SJSA1 (cell line): ENCODE data around the gene FANCG. TPM values are rescaled to one million over a fixed set of nuclear protein-coding genes. Genes with fewer than 3 reads are reported as not detected.

Experiments used
- DNase-seq, 2 experiments: peaks; one replicate each; pipeline ENCODE4 v3.0.0-alpha.2; 2015 to 2020; ENCODE audit warnings: low spot score in 2 of 2, low read depth in 1 of 2
- H3K27ac ChIP-seq: fragments of 250-450 bp; sonication (Bioruptor Pico); 2 replicates; pipeline ENCODE4 v1.5.1; 2020; ENCODE audit warnings: mild to moderate bottlenecking, moderate library complexity
- H3K27me3 ChIP-seq: fragments of 250-450 bp; sonication (Bioruptor Pico); replicated peaks from 2 replicates; pipeline ENCODE4 v1.5.1; 2020; ENCODE audit warnings: mild to moderate bottlenecking, moderate library complexity
- H3K36me3 ChIP-seq: fragments of 250-450 bp; sonication (Bioruptor Pico); 2 replicates; pipeline ENCODE4 v1.5.1; 2020; ENCODE audit warnings: mild to moderate bottlenecking
- H3K4me1 ChIP-seq: fragments of 250-450 bp; sonication (Bioruptor Pico); replicated peaks from 2 replicates; pipeline ENCODE4 v1.6.1; 2021; ENCODE audit warnings: mild to moderate bottlenecking
- H3K4me3 ChIP-seq: fragments of 250-450 bp; sonication (Bioruptor Pico); 2 replicates; pipeline ENCODE4 v1.5.1; 2020; ENCODE audit warnings: mild to moderate bottlenecking
- H3K9me3 ChIP-seq: fragments of 250-450 bp; sonication (Bioruptor Pico); replicated peaks from 2 replicates; pipeline ENCODE4 v1.5.1; 2020; ENCODE audit warnings: mild to moderate bottlenecking
- total RNA-seq: library from RNA; depleted of rRNA; stranded (reverse); fragments of >200 nt; shearing (Covaris generic); gene quantifications from 2 replicates; pipeline ENCODE4 v1.2.3, GENCODE V29; 2014; rRNA removed

Gene FANCG
- total RNA-seq, 1 experiment from 2014 or later, result 22.8 TPM

GRCh38 chr9:35035851-35036701, 43.7 kb downstream of the FANCG start:
- no peak overlapping the region for H3K27ac ChIP-seq
- no peaks in the 10 kb centered on the region for H3K27me3 ChIP-seq
- no peaks in the 10 kb centered on the region for H3K4me1 ChIP-seq
- no peak overlapping the region for H3K4me3 ChIP-seq
- H3K36me3 ChIP-seq, result no peaks in the 10 kb centered on the region
- DNase-seq, result no peak
- H3K9me3 ChIP-seq, result no peaks in the 10 kb centered on the region

- no peaks in the 10 kb centered on the region for H3K9me3 ChIP-seq
- H3K36me3 ChIP-seq, result no peaks in the 10 kb centered on the region
- no peaks in the 10 kb centered on the region for H3K27me3 ChIP-seq
- DNase-seq, result no peak
- no peaks in the 10 kb centered on the region for H3K4me1 ChIP-seq
- no peak overlapping the region for H3K4me3 ChIP-seq
- H3K27ac ChIP-seq, result no peak overlapping the region
Observed at GRCh38 chr9:35033101-35033500, 46.6 kb downstream of the FANCG start.

GRCh38 chr9:35029852-35030251, 49.9 kb downstream of the FANCG start:
- Histone ChIP-seq H3K36me3 (no peaks in the 10 kb centered on the region), H3K9me3 (no peaks in the 10 kb centered on the region), H3K27me3 (no peaks in the 10 kb centered on the region), H3K4me3 (no peak overlapping the region), H3K4me1 (peaks cover 6% of the 10 kb centered on the region; the same call in 1 of the 2 replicates), H3K27ac (no peak overlapping the region)
- DNase-seq, result no peak

- Histone ChIP-seq H3K36me3 (no peaks in the 10 kb centered on the region), H3K4me1 (peaks cover 6% of the 10 kb centered on the region; the same call in 1 of the 2 replicates), H3K27ac (no peak overlapping the region), H3K27me3 (no peaks in the 10 kb centered on the region), H3K4me3 (no peak overlapping the region), H3K9me3 (no peaks in the 10 kb centered on the region)
- DNase-seq, result no peak
Observed at GRCh38 chr9:35029241-35029640, 50.5 kb downstream of the FANCG start.

- DNase-seq, result no peak
- no peak overlapping the region for H3K27ac ChIP-seq
- H3K9me3 ChIP-seq, result no peaks in the 10 kb centered on the region
- H3K4me3 ChIP-seq, result no peak overlapping the region
- H3K36me3 ChIP-seq, result no peaks in the 10 kb centered on the region
- no peaks in the 10 kb centered on the region for H3K27me3 ChIP-seq
- peaks cover 6% of the 10 kb centered on the region; the same call in 1 of the 2 replicates for H3K4me1 ChIP-seq
Observed at GRCh38 chr9:35028341-35028740, 51.4 kb downstream of the FANCG start.

GRCh38 chr9:35027860-35028259, 51.9 kb downstream of the FANCG start:
- H3K27ac ChIP-seq, result no peak overlapping the region
- peaks cover 6% of the 10 kb centered on the region; the same call in 1 of the 2 replicates for H3K4me1 ChIP-seq
- H3K27me3 ChIP-seq, result no peaks in the 10 kb centered on the region
- no peaks in the 10 kb centered on the region for H3K9me3 ChIP-seq
- no peak for DNase-seq
- H3K4me3 ChIP-seq, result no peak overlapping the region
- H3K36me3 ChIP-seq, result no peaks in the 10 kb centered on the region

GRCh38 chr9:35027374-35027773, 52.4 kb downstream of the FANCG start:
- DNase-seq, result no peak
- no peaks in the 10 kb centered on the region for H3K27me3 ChIP-seq
- H3K4me3 ChIP-seq, result no peak overlapping the region
- no peaks in the 10 kb centered on the region for H3K36me3 ChIP-seq
- no peak overlapping the region for H3K27ac ChIP-seq
- H3K4me1 ChIP-seq, result peaks cover 6% of the 10 kb centered on the region; the same call in 1 of the 2 replicates
- no peaks in the 10 kb centered on the region for H3K9me3 ChIP-seq

GRCh38 chr9:35026671-35027070, 53.1 kb downstream of the FANCG start:
- H3K4me1 ChIP-seq, result peaks cover 6% of the 10 kb centered on the region; the same call in 1 of the 2 replicates
- no peaks in the 10 kb centered on the region for H3K9me3 ChIP-seq
- no peaks in the 10 kb centered on the region for H3K36me3 ChIP-seq
- DNase-seq, result no peak
- H3K4me3 ChIP-seq, result no peak overlapping the region
- H3K27ac ChIP-seq, result no peak overlapping the region
- no peaks in the 10 kb centered on the region for H3K27me3 ChIP-seq

Other genes starting within 250 kb of the FANCG start
- gene PHF24, start 121.7 kb downstream of the FANCG start, total RNA-seq, result not detected in 2 replicates
- 2.8 and 6.3 TPM in 2 replicates for gene DNAJB5, start 90.2 kb downstream of the FANCG start, total RNA-seq
- 206 and 209 TPM in 2 replicates for gene VCP, start 7.3 kb downstream of the FANCG start, total RNA-seq
- 7.1 and 10.6 TPM in 2 replicates for gene PIGO, start 16.6 kb upstream of the FANCG start, total RNA-seq
- 73.3 and 75.4 TPM in 2 replicates for gene STOML2, start 23.2 kb upstream of the FANCG start, total RNA-seq
- gene ATOSB, start 35.9 kb upstream of the FANCG start, total RNA-seq, result 3.1 and 5.7 TPM in 2 replicates
- 1.6 and 1.9 TPM in 2 replicates for gene UNC13B, start 82.1 kb upstream of the FANCG start, total RNA-seq